NB4 (cell line): Measurements from ENCODE around the gene CAPN10.
A peak's percentile ranks its signal among the peaks of the same experiment; 100 is the strongest.

Source experiments
- DNase-seq: peaks from one replicate; pipeline ENCODE4 v3.0.0; 2010; ENCODE audit warnings: low read depth
- H3K4me3 ChIP-seq: one replicate; pipeline ENCODE4 v1.5.1; 2011; ENCODE audit warnings: mild to moderate bottlenecking, low read depth, low read length, moderate library complexity
- MYC ChIP-seq: IDR thresholded peaks from 2 replicates; pipeline ENCODE4 v1.6.1; 2011; ENCODE audit warnings: low read depth, low read length
- POLR2A ChIP-seq: IDR thresholded peaks from 2 replicates; pipeline ENCODE4 v1.6.1; 2011; ENCODE audit warnings: mild to moderate bottlenecking; ENCODE audit not compliant: insufficient read length; ENCODE audit errors: extremely low read depth
- TF ChIP-seq, protein P1 (sequence below): IDR thresholded peaks from 2 replicates; pipeline ENCODE4 v1.6.1; 2011; ENCODE audit warnings: low read depth, low read length
- TF ChIP-seq, protein P2 (sequence below): IDR thresholded peaks from one replicate; pipeline ENCODE4 v1.5.1; 2012; ENCODE audit warnings: low read depth, low read length

The CAPN10 gene

DNA sequence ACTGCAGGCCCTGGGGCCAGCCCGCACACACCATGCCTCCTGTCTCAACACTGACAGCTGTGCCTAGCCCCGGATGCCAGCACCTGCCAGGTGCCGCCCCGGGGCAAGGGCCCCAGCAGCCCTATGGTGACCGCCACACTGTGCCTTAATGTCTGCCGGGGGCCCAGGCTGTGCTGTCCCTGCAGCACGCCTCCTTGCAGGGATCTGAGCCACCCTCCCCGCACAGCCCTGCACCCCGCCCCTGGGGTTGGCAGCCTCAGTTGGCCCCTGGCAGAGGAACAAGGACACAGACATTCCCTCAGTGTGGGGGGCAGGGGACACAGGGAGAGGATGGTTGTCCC, 8.5 kb upstream of the CAPN10 start:
- TF ChIP-seq, protein P1, sequence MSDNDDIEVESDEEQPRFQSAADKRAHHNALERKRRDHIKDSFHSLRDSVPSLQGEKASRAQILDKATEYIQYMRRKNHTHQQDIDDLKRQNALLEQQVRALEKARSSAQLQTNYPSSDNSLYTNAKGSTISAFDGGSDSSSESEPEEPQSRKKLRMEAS, result no peak
- TF ChIP-seq MYC, result no peak

DNA sequence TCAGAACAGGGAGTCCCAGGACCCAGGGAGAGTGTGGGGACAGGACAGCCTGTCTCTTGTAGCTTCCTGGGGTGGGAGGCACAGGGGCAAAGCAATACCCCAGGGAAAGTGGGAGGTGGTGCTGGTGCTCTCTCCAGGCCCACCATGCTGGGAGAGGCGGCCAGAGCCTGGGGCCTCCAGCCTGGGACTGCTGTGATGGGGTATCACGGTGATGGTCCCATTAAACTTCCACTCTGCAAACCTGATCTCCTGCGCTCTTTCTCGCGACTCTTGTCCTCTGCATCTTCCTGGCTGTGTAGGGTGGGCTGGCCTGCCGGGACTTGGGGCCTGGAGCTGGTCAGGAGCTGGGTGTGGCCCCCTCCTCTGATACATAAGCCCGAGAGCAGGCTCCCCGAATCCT, 8.0 kb upstream of the CAPN10 start:
- H3K4me3 ChIP-seq, result no peak overlapping the region
- TF ChIP-seq, protein P2, sequence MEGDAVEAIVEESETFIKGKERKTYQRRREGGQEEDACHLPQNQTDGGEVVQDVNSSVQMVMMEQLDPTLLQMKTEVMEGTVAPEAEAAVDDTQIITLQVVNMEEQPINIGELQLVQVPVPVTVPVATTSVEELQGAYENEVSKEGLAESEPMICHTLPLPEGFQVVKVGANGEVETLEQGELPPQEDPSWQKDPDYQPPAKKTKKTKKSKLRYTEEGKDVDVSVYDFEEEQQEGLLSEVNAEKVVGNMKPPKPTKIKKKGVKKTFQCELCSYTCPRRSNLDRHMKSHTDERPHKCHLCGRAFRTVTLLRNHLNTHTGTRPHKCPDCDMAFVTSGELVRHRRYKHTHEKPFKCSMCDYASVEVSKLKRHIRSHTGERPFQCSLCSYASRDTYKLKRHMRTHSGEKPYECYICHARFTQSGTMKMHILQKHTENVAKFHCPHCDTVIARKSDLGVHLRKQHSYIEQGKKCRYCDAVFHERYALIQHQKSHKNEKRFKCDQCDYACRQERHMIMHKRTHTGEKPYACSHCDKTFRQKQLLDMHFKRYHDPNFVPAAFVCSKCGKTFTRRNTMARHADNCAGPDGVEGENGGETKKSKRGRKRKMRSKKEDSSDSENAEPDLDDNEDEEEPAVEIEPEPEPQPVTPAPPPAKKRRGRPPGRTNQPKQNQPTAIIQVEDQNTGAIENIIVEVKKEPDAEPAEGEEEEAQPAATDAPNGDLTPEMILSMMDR, result no peak
- TF ChIP-seq, protein P1, result no peak
- TF ChIP-seq MYC (no peak), POLR2A (no peak)
- DNase-seq, result no peak

More for the DNA sequence above, 8.5 kb upstream of the CAPN10 start:
- no peak for DNase-seq
- H3K4me3 ChIP-seq, result no peak overlapping the region

DNA sequence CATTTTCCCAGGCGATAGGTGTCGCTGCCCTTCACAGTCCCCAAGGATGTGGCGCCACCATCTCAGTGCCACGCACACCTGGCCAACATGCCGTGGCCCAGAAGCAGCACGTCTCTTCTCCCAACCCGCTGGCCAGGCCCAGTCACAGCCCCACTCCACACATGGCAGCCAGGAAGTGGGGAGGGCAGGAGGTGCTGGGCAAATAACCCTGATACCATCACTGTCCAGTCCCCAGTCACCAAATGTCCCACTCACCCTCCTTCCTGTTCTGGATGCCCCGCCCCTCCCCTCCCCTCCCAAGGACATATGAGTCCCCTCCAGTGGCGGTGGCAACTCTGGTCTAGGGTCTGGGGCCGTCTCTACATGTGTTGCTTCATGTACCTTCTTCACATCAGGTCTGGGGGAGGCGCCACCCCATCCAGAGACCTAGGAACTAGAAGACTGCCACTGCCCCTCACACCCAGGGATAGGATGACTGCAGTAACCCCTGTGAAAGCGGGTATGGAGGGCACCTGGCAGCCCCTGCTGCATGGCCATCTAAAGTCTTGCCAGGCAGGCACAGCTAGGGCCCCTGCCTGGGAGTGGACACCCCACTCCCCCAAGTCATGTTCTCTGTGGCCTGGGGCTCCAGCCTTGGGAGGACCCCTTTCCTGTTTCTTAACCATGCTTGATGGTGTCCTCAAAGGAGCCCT, 7.3 kb upstream of the CAPN10 start:
- no peak for TF ChIP-seq POLR2A
- TF ChIP-seq, protein P2, result no peak
- no peak for TF ChIP-seq MYC
- TF ChIP-seq, protein P1, result no peak
- no peak overlapping the region for H3K4me3 ChIP-seq
- peak; percentile 55 for DNase-seq

DNA sequence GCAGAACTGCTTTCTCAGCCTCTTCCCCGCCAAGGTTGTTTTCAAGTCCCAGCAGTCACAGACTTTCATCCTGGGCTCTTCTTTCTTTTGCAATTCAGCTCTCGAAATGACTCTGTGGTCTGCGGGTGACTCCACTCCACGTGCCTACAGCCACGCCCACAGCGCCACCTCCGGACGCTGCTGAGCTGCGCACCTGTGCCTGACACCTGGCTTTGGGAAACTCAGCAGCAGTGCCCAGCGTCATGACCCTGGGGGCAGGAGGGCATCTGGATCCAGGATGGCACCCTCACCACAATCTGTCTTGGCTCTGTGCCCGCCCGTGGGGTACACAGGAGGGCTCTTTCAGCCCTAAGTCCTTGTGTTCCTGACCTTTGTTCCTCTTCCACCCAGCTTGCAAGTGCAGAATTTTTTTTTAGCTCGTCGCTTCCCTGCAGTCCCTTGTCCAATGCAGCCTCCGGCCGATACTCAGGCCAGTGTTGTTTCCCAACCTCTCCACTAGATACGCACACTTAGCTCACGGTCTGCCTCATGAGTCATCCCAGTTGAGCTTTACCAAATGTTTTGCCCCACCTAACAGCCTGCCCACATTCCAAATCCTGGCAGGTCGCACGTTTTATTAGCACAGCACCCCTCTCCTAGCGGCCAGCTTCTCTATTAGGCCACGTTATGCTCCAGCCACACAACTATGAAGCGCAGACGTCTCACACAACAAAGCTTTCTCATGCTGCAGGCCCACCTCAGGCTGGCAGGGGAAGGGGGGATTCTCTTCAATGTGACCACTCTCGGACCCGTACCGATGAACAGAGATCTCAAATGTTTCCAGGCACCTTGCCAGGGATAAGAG, 6.5 kb upstream of the CAPN10 start:
- H3K4me3 ChIP-seq, result no peak overlapping the region
- no peak for TF ChIP-seq POLR2A
- TF ChIP-seq MYC, result peak; percentile 90
- TF ChIP-seq, protein P2, result peak; percentile 43
- TF ChIP-seq, protein P1, result peak; percentile 94
- DNase-seq, result peak; percentile 95

DNA sequence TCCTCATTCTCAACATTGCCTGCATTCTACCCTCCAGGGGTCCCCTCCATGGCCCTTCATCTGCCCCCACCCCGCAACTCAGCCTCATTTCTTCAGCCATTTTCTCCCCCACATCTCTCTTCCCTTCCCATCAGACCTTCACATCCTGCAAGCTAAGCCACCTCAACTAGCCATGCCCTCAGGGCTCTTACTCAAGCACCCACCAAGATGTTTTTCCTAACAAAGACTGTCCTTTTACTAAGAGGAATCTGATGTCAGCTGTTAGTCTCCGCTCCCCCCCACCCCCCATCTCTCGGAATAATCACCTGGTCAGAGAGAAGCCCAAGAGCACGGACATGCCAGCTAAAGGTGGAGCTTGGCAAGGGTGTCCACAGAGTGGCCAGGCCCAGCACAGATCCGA, 4.7 kb upstream of the CAPN10 start:
- no peak for TF ChIP-seq MYC
- TF ChIP-seq, protein P2, result no peak
- TF ChIP-seq, protein P1, result no peak
- TF ChIP-seq POLR2A, result no peak
- H3K4me3 ChIP-seq, result no peak overlapping the region
- DNase-seq, result no peak

DNA sequence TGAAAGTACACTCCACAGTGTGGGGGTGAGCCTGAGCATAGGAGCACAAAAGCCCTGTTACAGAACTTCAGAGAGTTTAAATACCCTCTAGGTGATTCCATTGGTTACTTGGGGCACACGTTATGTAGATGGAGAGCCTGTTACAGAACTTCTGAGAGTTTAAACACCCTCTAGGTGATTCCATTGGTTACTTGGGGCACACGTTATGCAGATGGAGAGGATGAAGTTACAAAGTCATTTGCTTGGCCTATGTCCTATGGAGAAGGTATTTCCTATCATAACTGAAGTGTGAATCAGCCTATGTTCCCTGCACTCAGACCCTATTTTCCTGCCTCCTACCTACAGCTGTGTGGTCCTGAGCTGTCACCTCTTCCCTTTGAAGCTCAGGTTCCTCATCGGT, 3.8 kb upstream of the CAPN10 start:
- no peak for TF ChIP-seq POLR2A
- TF ChIP-seq, protein P1, result no peak
- TF ChIP-seq MYC, result no peak
- TF ChIP-seq, protein P2, result no peak

More for the DNA sequence above, 3.8 kb upstream of the CAPN10 start:
- no peak overlapping the region for H3K4me3 ChIP-seq
- DNase-seq, result no peak
